Measurements from ENCODE around the gene DICER1. TPM values are rescaled to one million over a fixed set of nuclear protein-coding genes. Genes with fewer than 3 reads are reported as not detected.

Gene DICER1
- total RNA-seq, 1 experiment from 2014 or later = 39.7 TPM

DNA sequence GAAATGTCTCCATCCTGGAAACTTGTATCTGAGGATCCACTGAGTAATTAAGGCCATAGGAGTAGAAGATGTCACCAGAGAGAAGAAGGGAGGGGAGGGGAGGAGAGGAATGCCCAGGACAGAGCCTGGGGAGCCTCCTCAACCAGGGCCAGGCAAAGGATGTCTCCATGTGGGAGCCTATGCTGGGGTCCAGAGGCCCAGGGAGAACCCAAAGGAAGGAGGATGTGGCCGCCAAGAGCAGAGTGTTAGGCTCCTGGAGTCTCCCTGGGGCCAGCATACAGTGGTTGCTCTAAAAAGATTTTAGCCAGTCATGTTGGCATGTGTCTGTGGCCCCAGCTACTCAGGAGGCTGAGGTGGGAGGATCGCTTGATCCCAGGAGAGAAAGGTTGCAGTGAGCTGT, 92.6 kb downstream of the DICER1 start:
- no peaks in the 10 kb centered on the region; the same call in 1 of the 2 replicates for H3K27me3 ChIP-seq (ENCODE audit: control insufficient read depth, insufficient read depth, low read length)
- no peaks in the 10 kb centered on the region for H3K36me3 ChIP-seq (replicated peaks; ENCODE audit: control insufficient read depth, insufficient read depth, low read length)
- DNase-seq = no peak
- H3K4me3 ChIP-seq (ENCODE audit: insufficient read depth, low read depth, low read length) = no peak overlapping the region

DNA sequence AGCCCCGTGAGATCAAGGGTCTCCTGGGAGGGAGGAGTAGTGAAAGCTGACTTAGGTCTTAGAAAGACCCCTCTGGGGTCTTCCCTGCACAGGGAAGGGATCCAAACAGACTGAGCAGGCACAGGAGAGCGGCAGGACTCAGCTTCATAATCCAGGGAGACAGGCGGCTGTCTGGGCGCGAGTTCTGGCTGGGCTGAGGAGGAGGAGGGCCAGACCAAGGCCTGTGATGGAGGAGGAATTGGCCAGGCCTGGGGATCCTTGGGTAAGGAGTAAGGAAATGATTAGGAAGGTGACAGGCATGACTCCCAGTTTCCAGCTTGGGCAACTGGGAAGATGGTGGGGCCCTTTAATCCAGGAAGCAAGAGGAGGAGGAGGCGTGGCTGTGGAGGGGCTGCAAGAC, 93.1 kb downstream of the DICER1 start:
- no peak overlapping the region for H3K4me3 ChIP-seq (ENCODE audit: insufficient read depth, low read depth, low read length)
- H3K27me3 ChIP-seq (ENCODE audit: control insufficient read depth, insufficient read depth, low read length) = no peaks in the 10 kb centered on the region; the same call in 1 of the 2 replicates
- H3K36me3 ChIP-seq (replicated peaks; ENCODE audit: control insufficient read depth, insufficient read depth, low read length) = no peaks in the 10 kb centered on the region
- DNase-seq = no peak

DNA sequence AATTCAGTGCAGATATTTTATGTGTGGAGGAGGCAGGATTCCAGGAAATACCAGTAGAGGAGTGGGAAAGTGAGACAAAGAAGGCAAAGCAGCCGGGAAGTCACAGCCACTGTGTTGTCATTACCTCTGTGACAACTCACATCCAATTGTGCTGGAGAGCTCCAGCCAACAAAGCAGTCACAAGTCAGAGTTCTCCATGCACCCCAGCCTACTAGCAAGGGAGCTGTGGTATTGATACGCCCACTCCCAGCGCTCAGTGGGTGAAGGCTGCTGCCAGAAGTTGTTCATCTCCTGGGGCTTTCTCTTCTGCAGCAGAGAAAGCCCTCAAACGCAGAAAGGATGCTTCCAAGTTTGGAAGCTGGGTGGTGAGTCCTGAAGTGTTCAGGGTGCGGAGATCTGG, 93.9 kb downstream of the DICER1 start:
- no peaks in the 10 kb centered on the region; the same call in 1 of the 2 replicates for H3K27me3 ChIP-seq (ENCODE audit: control insufficient read depth, insufficient read depth, low read length)
- no peaks in the 10 kb centered on the region for H3K36me3 ChIP-seq (replicated peaks; ENCODE audit: control insufficient read depth, insufficient read depth, low read length)
- DNase-seq = no peak
- no peak overlapping the region for H3K4me3 ChIP-seq (ENCODE audit: insufficient read depth, low read depth, low read length)

DNA sequence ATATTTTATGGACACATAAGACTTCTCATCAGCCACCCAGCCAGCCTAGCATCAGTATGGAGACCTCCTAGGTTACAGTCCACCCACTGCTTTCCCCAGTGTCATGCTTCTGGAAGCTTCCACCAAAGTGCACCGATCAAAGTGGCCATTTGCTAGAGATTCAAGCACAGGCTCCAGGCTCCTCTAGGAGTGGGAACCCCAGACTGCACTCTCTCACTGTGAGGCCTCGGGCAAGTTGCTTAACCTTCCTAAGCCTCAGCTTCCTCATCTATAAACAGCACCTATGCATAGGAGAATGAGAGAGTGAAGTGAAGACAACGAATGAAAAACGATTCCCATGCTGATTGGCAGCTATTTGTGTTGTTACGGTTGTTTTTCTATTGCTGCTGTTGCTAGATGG, 94.4 kb downstream of the DICER1 start:
- Histone ChIP-seq H3K4me3 (ENCODE audit: insufficient read depth, low read depth, low read length) (no peak overlapping the region), H3K36me3 (replicated peaks; ENCODE audit: control insufficient read depth, insufficient read depth, low read length) (no peaks in the 10 kb centered on the region), H3K27me3 (ENCODE audit: control insufficient read depth, insufficient read depth, low read length) (no peaks in the 10 kb centered on the region; the same call in 1 of the 2 replicates)
- no peak for DNase-seq

DNA sequence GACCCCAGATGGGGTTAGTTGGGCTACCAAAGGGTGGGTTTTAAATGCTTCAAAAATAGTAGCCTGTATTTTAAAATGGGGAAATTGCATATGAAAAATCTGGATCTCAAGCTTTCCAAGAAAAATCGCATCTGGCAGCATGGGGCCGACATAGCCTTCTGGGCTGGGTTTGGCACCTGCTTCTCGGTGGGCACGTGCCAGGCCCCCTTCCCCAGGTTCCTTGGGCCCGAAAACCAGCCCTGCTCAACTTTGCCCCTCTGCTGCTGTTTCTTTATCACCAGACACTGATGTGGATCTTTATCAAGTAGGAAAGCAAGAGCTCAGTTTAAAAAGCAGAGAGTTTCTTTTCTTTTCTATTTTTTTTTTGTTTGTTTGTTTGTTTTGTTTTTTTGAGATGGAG, 95.1 kb downstream of the DICER1 start:
- H3K4me3 ChIP-seq (ENCODE audit: insufficient read depth, low read depth, low read length) = no peak overlapping the region
- no peaks in the 10 kb centered on the region; the same call in 1 of the 2 replicates for H3K27me3 ChIP-seq (ENCODE audit: control insufficient read depth, insufficient read depth, low read length)
- DNase-seq = no peak
- no peaks in the 10 kb centered on the region for H3K36me3 ChIP-seq (replicated peaks; ENCODE audit: control insufficient read depth, insufficient read depth, low read length)

DNA sequence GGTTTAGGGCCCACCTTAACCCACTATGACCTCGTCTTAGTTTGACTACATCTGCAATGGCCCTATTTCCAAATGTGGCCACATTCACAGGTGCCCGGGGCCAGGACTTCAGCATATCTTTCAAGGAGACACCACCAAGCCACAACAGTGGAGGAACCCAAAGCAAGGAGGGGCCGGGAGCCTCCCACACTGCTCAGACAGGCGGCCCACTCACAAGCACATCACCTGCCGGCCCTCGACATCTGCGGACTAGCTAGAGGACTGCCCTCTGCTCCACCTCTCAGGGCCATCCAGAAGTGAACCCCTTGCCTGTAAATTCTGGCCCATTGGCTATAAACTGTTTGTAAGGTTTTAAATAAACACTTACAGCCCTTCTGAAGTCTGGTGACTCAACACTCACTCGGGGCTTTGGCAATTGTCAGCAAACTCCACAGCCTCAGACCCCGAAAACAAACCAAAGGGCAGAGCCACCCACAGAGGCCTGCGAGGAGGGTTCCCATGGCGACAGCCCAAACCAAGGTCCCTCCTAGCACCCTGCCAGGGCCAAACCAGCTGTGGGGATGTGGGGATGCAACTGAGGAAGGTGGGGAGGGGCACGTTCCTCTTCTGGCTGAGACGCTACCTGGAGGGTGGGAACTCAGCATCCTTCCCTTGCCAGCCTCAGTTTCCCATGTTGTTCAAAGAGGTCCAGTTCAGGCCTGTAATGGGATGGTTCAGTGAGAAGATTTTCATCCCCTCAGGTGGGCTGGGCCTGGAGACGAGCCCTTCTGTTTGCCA, 95.8 kb downstream of the DICER1 start:
- Histone ChIP-seq H3K36me3 (replicated peaks; ENCODE audit: control insufficient read depth, insufficient read depth, low read length) (no peaks in the 10 kb centered on the region), H3K4me3 (ENCODE audit: insufficient read depth, low read depth, low read length) (no peak overlapping the region), H3K27me3 (ENCODE audit: control insufficient read depth, insufficient read depth, low read length) (no peaks in the 10 kb centered on the region)
- DNase-seq = no peak

DNA sequence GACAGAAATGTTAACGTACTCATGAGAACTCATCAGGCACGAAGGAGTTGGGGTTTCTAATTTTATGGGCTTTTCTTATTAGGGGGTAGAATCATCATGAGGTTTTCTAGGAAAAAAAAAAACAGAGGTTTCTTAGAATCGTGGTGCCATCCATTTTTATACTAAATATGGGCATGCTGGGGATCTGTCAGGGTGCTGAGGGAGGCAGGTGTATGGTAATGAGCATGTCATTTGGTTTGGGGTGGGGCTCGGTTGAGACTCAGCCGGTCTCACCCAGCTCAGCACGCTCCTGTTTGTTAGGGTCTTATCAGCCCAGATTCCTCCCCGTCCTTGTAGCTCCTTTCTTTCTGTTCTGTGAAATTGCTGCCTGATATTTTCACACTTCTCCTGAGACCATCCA, 98.2 kb downstream of the DICER1 start:
- DNase-seq = no peak

DNA sequence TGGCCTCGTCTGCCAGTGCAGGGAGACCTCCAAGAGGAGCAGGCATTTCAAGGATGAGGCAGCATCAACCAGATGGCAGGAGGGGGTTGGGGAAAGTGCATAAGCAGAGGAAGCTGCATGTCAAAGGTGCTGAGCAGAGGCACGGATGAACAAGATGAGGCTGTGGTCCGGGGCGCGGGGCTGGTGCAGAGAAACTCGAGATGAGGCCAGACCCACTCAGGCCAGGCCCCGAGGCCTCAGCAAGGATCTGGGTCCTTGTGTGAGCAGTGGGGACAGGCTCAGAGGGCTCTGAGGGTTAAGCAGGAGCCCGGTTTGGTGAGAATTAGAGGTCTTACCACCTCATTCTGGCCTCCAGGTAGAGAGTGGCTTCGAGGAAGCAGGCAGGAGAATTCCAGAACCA, 98.8 kb downstream of the DICER1 start:
- no peak for DNase-seq
- no peak overlapping the region for H3K4me3 ChIP-seq (ENCODE audit: insufficient read depth, low read depth, low read length)
- no peaks in the 10 kb centered on the region for H3K27me3 ChIP-seq (ENCODE audit: control insufficient read depth, insufficient read depth, low read length)
- H3K36me3 ChIP-seq (replicated peaks; ENCODE audit: control insufficient read depth, insufficient read depth, low read length) = no peaks in the 10 kb centered on the region

More for the DNA sequence above, 98.2 kb downstream of the DICER1 start:
- H3K27me3 ChIP-seq (ENCODE audit: control insufficient read depth, insufficient read depth, low read length) = no peaks in the 10 kb centered on the region
- H3K36me3 ChIP-seq (replicated peaks; ENCODE audit: control insufficient read depth, insufficient read depth, low read length) = no peaks in the 10 kb centered on the region
- no peak overlapping the region for H3K4me3 ChIP-seq (ENCODE audit: insufficient read depth, low read depth, low read length)

DNA sequence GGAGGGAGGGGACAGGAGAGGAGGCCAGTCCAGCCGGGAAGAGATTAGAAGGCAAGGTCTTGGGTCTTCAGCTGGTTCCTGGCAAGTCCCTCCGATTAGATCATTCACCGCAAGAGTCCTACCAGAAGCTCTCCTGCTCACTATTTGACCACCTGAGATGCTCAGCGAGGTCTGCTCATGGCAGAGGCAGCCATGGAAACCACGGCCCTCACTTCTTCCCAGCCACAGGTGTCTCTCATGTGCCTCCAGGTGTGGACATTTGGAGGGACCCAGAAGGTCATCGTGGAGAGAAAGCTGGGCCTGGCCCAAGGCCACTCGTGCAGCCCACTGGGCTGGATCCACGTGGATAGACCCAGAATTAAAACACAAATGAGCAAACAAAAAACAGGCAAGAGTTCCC, 99.5 kb downstream of the DICER1 start:
- Histone ChIP-seq H3K27me3 (ENCODE audit: control insufficient read depth, insufficient read depth, low read length) (no peaks in the 10 kb centered on the region), H3K36me3 (replicated peaks; ENCODE audit: control insufficient read depth, insufficient read depth, low read length) (no peaks in the 10 kb centered on the region), H3K4me3 (ENCODE audit: insufficient read depth, low read depth, low read length) (no peak overlapping the region)
- DNase-seq = no peak

DNA sequence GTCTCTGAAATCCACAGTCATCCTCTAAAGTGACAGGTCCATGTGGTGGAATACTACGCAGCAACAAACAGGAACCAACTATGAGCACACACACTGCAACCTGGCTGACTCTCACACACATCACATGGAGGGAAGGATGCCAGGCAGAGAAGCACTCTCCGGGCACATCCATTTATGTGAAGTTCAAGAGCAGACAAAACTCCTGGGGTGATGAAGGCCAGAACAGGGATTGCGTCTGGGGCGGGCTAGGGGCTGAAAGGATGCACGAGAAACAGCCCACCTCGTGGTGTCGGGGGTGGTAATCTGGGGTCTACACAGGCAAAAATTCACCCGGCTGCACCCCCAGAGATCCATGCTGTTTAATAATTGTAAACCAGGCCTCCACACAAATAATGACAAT, 100.2 kb downstream of the DICER1 start:
- H3K36me3 ChIP-seq (replicated peaks; ENCODE audit: control insufficient read depth, insufficient read depth, low read length) = no peaks in the 10 kb centered on the region
- DNase-seq = no peak
- H3K27me3 ChIP-seq (ENCODE audit: control insufficient read depth, insufficient read depth, low read length) = no peaks in the 10 kb centered on the region
- H3K4me3 ChIP-seq (ENCODE audit: insufficient read depth, low read depth, low read length) = no peak overlapping the region

DNA sequence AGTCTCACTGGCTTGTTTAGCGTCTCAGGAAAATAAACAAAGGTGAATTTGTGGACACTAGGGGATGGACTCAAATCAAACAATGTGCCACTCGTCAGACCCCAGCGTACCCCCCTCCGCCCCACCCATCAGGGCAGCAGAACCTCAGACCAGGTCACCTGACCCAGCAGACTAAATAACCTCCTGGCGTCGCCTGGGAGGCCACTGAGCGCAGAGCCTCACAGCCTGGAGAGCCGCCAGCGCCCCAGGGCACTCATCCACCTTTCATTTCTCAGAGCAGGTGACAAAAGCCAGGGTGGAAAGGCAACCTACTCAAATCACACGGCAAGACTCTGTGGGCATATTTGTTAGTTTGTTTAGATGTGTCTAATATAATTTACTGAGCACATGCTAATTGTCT, 100.9 kb downstream of the DICER1 start:
- Histone ChIP-seq H3K4me3 (ENCODE audit: insufficient read depth, low read depth, low read length) (no peak overlapping the region), H3K36me3 (replicated peaks; ENCODE audit: control insufficient read depth, insufficient read depth, low read length) (no peaks in the 10 kb centered on the region), H3K27me3 (ENCODE audit: control insufficient read depth, insufficient read depth, low read length) (no peaks in the 10 kb centered on the region)
- no peak for DNase-seq

DNA sequence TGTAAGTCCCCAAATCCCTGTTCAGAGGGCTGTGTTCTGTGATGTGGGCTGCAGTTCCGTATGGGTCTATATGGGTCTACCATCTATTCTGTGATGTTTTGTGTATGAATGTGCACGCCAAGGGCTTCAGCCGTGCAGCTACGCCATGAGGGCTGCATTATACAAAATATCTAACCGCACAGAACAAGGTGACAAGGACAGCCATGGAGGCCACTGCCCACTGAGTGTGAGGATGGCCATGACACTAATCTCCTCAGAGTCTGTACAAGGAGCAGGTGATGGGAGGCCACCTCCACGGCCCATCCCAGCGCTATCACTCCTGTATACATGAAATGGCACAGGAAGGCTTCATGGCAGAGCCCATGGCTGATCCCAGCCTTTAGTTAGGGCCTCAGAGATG, 102.0 kb downstream of the DICER1 start:
- Histone ChIP-seq H3K4me3 (ENCODE audit: insufficient read depth, low read depth, low read length) (no peak overlapping the region), H3K27me3 (ENCODE audit: control insufficient read depth, insufficient read depth, low read length) (no peaks in the 10 kb centered on the region), H3K36me3 (replicated peaks; ENCODE audit: control insufficient read depth, insufficient read depth, low read length) (no peaks in the 10 kb centered on the region)
- no peak for DNase-seq

DNA sequence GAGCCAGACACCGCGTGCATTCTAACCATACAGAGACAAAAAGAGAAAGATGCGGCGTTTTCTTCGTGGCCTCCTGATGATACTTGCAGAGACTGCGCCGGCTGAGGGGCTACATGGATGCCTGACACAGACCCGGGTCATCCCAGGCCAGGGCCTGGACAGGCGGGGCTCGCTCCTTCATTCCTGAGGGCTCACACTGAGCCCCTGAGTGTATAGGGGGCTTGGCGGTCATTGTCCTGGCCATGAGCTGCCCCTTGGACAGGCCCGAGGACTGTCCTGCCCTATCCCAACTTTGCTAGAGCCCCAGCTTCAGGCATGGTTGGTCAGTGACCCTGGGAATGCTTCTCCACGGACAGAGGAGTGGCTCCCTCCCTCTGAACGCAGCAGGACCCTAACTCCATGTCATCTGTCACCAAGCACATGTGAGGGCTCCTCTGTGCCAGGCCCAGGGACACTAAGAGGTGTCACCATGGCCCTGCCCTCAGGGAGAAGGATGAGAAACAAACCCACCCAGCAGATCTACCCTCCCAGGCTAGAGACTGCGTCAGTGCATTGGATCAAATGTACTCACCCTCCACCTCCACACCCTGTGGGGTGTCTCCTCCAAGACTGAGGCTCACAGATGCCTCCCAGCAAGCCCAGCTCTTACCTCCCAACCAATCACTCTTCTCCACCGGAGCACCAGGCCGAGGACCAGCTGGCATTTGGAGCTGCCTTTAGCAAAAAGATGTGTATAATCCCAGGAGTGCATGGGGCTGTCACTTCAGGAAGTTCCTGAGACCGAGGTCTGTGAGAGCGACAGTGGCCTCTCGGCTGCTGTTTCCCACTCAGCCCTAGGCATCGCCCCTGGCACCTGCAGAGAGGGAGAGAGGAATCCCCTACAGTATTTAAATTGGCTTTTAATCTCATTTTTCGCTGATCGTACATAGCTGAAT, 102.7 kb downstream of the DICER1 start:
- H3K27me3 ChIP-seq (ENCODE audit: control insufficient read depth, insufficient read depth, low read length) = no peaks in the 10 kb centered on the region
- DNase-seq = no peak
- no peak overlapping the region for H3K4me3 ChIP-seq (ENCODE audit: insufficient read depth, low read depth, low read length)

DNA sequence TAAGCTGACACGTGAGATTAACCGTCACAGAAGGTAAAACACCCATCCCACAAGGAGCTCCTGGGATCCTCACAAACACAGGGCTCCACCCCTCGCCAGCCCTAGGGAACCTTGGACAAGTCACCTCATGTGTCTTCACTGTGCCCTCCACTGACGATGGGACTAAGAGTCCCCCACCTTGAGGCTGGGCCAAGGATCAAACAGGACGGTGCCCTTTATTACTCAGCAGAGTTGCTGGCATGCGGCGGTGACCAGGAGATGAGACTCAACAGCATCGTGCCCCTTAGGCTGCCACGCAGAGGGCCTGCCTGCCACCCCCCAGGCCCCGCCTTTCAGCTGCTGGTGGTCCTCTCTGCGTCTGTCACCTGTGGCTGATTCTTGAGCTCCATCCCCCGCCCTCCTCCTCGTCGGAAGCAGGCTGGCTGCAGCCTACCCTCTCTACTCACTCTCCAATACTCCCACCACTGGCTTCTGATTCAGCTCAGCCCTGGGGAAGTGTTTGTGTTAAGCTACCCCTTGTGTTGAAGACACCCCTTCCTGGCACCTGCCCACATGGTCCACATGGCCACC, 105.2 kb downstream of the DICER1 start:
- H3K27me3 ChIP-seq (ENCODE audit: control insufficient read depth, insufficient read depth, low read length) = peaks cover 1% of the 10 kb centered on the region; the same call in 1 of the 2 replicates
- no peak overlapping the region for H3K4me3 ChIP-seq (ENCODE audit: insufficient read depth, low read depth, low read length)
- no peaks in the 10 kb centered on the region for H3K36me3 ChIP-seq (replicated peaks; ENCODE audit: control insufficient read depth, insufficient read depth, low read length)
- DNase-seq = no peak

More for the DNA sequence above, 102.7 kb downstream of the DICER1 start:
- no peaks in the 10 kb centered on the region for H3K36me3 ChIP-seq (replicated peaks; ENCODE audit: control insufficient read depth, insufficient read depth, low read length)

Measured in H7 (cell line).